Activated CD4-positive, CD25-positive, alpha-beta regulatory T cell treated with anti-CD3 and anti-CD28 coated beads, Interleukin-2, amount 50 U/mL, for 16 hours (primary cell): ENCODE results near the gene UAP1.

ENCODE experiments used
- DNase-seq: peaks from one replicate; pipeline ENCODE4 v3.0.0-alpha.2; 2020; ENCODE audit warnings: low read depth, low spot score

UAP1 gene

DNA sequence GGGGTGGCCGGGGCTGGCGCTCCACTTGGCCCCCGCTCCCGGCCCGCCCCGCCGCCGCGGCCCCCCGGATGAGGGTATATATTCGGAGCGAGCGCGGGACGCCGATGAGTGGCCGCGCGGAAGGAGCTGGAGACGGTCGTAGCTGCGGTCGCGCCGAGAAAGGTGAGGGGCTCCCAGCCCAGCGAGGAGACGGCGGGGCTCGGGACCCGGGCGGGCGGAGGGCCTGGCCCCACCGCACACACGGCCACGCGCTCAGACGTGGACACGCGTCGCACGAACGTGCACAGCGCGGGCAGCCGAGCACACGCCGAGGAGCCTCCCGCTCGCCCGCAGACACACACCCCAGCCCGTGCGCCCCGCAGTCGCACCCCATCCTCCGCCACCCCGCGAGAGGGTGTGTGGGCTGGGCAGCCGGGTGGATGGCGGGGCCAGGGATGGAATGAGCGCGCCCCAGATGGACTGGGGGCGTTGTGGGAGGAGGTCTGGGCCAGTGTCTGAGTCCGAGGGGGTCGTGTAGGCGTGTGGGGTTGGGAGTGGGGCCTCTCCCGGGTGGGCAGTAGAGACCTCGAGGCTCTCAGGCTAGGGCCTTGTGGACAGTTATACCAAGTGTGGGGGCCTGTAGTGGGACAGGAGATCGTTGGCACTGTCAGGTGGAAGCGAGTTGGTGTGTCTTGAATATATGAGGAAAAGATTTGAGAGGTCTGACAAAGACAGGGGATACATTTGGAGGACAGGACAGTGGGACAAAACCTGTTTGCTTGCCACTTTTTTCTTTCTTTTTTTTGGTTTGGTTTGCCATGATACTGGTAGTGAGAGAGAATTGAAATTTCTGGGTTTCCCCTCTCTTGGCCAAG is at the start of gene UAP1:
Gene UAP1 (plus strand): TSS at position 107 of the 854 bp plus-strand sequence. CDS start 4,347 bp downstream, outside the sequence.
- no peak for DNase-seq

- no peak for DNase-seq
These were observed 34.2 kb upstream of the UAP1 start for GRCh38 chr1:162527314-162527713.

GRCh38 chr1:162530307-162530987 is 31.1 kb upstream of the UAP1 start:
- DNase-seq: no peak

GRCh38 chr1:162530988-162531319 is 30.6 kb upstream of the UAP1 start:
- no peak for DNase-seq

DNA sequence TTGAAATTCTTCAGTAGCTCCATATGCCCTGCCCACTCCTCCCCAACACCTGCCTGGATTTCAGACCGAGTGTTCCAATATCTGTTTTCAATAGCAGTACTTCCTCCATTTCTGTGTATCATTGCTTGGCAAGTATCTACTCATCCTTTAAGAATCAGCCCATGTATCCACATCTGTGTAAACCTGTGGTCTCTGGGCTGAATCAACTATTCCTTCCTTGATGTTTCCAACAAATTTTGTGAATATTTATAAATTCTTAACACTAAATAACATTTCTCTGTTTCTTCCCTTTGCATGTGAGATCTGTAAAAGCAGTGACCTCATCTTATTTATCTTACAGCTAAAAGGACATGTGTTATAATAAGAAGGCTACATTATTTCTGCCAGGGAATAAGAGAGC is 26.0 kb upstream of the UAP1 start:
- DNase-seq: no peak

GRCh38 chr1:162536511-162536910 is 25.0 kb upstream of the UAP1 start:
- no peak for DNase-seq

- no peak for DNase-seq
These were observed 24.3 kb upstream of the UAP1 start for GRCh38 chr1:162537216-162537615.

GRCh38 chr1:162538815-162539431 is 22.6 kb upstream of the UAP1 start:
- DNase-seq: no peak

DNA sequence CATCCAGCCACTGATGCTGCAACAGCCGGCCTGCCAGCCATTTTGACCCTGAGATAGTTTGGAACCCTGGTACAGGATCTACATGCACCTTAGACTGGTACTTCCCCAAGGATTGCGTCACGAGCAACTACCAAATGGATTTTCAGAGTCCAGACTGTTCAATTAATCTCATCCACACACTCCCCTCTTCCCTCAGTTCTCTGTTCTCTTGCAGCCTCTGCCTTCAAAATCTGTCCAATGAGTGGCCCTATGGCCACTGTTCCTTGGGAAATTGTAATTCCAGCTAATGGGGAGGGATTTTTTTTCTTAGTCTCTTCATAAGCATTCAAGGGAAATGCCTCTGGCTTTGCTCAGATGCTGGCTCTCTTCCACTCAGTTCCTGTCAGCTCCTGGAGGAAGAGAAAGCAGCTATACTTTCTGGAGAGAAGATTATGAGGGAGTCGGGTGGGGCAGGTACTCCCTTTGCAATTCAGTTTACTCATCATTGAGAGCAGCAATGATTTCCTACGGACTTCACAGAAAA is 19.8 kb upstream of the UAP1 start:
- DNase-seq: no peak

- DNase-seq: no peak
These were observed 18.3 kb upstream of the UAP1 start for GRCh38 chr1:162543228-162543627.

DNA sequence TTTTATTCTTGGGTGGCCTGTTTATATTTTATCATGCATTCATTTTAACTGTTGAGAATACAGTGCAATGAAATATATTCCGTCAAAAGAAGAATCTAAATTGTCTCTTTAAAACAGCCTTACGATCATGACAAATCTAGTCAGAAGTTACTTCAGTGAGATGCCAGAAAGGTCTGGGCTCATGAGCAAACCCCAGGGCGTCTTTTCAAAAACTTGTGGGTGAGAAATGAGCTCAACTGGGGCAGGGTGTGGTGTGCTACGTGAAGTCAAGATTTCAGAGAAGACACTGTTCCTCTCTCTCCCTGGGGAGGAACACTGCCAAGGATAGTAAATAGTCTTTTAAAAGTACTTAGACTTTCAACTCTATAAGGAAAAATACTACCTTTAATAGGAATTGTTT is 13.4 kb upstream of the UAP1 start:
- no peak for DNase-seq

GRCh38 chr1:162549001-162549400 is 12.5 kb upstream of the UAP1 start:
- DNase-seq: no peak

DNA sequence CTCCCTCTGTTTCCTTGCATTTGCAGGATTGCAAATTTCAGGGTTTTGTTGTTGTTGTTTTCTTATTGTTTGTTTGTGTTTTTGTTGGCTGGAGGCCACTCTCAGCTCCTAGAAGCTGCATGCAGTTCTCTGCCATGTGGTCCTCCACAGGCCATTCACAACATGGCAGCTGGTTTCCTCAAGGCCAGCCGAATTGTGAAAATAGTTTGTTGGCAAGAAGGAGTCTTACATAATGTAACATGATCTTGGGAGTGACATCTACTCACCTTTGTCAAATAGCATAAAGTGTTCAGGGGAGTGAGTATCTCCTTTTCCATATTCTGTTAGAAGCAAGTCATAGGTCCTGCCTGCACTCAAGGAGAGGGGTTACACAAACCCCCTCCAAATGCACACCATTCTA is 10.6 kb upstream of the UAP1 start:
- DNase-seq: no peak

DNA sequence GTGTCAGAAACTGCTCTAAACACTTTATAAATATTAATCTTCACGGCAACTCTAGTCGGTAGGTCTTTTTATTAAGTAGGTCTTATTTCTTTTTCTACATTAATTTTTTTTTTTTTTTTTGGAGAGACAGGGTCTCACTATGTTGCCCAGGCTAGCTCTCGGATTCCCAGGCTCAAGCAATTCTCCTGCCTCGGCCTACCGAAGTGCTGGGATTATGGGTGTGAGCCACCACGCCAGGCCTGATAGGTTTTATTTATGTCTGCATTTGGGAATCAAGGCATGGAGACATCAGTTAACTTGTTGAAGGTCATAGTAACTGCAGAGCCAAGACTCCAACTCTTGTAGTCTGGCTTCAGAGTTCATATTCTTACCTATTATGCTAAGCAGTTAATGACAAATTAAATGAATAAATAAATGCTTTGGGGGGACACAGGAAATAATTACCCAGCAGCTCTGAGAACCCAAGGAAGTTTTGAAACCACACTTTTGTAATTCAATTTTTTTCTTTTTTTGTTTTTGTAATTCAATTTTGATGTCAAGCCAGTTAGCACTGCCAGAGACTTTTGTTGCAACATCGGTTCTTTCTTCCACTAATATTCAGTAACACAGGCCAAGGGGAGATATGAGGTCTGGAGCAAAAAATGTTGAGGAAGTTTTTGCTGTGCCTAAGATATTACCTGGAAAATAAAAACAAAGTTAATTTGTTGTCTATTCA is 9.4 kb upstream of the UAP1 start:
- no peak for DNase-seq

GRCh38 chr1:162552684-162553252 is 8.8 kb upstream of the UAP1 start:
- no peak for DNase-seq

GRCh38 chr1:162554258-162554657 is 7.3 kb upstream of the UAP1 start:
- no peak for DNase-seq

DNA sequence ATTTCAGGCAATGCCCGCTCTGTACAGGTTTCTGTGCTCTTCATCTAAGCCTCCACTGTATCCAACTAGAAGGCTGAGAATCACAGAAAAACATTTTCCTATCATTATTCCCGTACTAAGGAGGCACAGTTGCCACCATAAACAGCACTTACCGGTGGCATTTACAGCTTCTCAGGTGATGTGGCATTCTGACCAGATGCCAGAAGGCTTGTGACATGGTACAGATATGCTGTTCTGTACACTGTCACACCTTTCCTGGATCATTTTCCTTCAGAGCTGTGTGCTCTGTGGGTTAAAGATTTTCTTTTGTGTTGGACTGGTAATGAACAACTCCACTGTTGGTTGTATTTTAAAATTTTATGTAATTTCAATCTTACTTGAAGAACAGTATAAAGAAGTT is 4.0 kb upstream of the UAP1 start:
- no peak for DNase-seq

DNA sequence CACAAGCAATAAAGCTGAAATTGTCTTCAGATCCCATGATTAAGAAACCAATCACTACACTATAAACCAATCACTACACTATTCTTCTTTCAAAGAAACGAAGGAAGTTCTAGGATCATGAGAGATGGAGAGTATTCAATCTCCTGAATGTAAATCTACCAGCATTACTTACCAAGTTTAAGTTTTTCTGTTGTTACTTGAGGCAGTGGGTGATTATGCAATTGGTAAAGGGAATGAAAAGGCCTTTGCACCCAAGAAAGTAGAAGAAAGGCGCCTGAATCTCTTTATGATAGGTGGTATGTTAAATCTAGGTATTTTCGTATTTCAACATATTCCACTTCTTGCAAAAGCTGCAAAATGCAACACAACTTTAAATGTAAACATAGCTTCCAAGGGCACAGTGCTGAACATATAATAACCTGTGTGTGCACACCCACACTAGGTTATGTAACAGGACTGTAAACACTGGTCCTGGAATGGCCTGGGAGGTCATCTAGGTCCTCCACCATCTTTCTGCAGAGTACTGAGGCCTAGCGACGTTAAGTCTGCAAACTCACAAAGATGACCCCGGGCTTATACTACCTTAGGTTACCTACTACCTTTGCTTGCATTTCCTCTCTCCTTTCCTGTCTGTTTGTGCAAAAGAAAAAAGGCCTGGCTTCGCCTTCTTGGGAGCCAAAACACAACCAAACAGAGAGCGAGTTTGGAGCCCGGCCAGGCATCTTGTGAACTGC is 1.1 kb upstream of the UAP1 start:
- DNase-seq: no peak

DNA sequence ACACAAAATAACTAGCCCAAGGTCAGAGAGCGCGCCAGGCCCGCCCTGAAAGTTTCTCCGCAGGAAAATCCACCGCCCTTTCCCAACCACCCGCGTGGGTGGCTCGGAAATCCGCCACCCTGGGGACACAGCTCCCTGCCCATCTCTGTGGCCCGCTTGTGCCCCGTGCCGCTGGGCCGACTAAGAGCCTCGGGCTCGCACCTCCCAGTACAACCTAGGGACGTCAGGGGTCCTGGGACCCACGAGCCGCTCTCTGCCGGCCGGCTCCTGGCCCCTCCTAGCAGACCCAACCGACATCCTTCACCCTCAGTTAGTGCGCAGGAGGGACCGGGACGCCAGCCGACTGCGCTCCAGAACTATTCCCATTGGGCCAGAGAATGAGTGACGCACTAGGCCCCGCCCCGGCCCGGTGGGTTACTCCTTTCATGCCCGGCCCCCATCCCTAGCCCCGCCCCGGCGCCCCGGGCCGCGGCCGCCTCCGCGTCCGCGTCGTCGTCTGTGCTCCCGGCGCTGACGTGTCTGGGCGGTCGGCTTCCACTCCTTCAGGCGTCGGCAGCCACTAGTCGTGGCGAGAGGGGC is 396 bp upstream of the UAP1 start:
- peak; percentile 94 for DNase-seq

- DNase-seq: no peak
These were observed 927 bp downstream of the UAP1 start for GRCh38 chr1:162562470-162562828.
